HCT116 (cell line): Measurements from ENCODE around the gene NFS1. TPM values are rescaled to one million over a fixed set of nuclear protein-coding genes. Genes with fewer than 3 reads are reported as not detected.

Source experiments
- ATAC-seq: fragments of 200-7000 bp; cut with Tn5 transposase; 2 replicates; pipeline ENCODE4 v1.9.1; 2020; ENCODE audit warnings: mild to moderate bottlenecking, moderate library complexity
- BruUV-seq: library from RNA; stranded (reverse); fragments of 400-500 nt; replicated peaks from 2 replicates; lab custom pipeline; 2021; lab: Mats Ljungman, UMichigan
- CTCF ChIA-PET: fragments of 300-600 bp; sonication (Branson Sonifier 250); formaldehyde crosslinking; loops from one replicate; lab custom pipeline; 2021; ENCODE audit warnings: antibody characterized with exemption; lab: Charles Lee
- POLR2A ChIA-PET: fragments of 300-600, 350-600 bp; sonication (Branson Sonifier 250); formaldehyde crosslinking; loops from one replicate; lab custom pipeline; 2021; ENCODE audit warnings: antibody characterized with exemption; lab: Charles Lee
- RAD21 ChIA-PET, 2 experiments: fragments of 300-600 bp; sonication (Branson Sonifier 250); formaldehyde crosslinking; loops; one replicate each; lab custom pipeline; 2023; ENCODE audit warnings: low total read pairs in 2 of 2; ENCODE audit not compliant: uncharacterized antibody in 2 of 2, unreplicated experiment in 2 of 2, low non-redundant PET in 1 of 2; lab: Charles Lee
- DNase-seq: peaks from one replicate; pipeline ENCODE4 v3.0.0-alpha.2; 2010; ENCODE audit warnings: low read depth, low spot score
- H2AFZ ChIP-seq: fragments of 200-600 bp; shearing (Covaris generic), sonication (generic); 2 replicates; pipeline ENCODE4 v1.6.1; 2017; ENCODE audit warnings: low read depth, mixed run types, mixed read lengths, antibody characterized with exemption, low read length; ENCODE audit not compliant: poor library complexity, severe bottlenecking
- H3K27ac ChIP-seq: 2 replicates; pipeline ENCODE4 v1.5.1; 2012; ENCODE audit warnings: low read depth, low read length
- H3K27me3 ChIP-seq: fragments of 200-600 bp; sonication (generic); 2 replicates; pipeline ENCODE4 v1.6.1; 2016; ENCODE audit warnings: mixed run types, low read length, mixed read lengths; ENCODE audit not compliant: insufficient read depth
- H3K36me3 ChIP-seq, 2 experiments: fragments of 200-500 bp in 1 of 2; fragments of 200-600 bp in 1 of 2; sonication (Bioruptor generic) in 1 of 2; sonication (generic) in 1 of 2; 2 replicates each; pipeline versions ENCODE4 v1.5.1 to v1.6.1; 2014 to 2016; ENCODE audit warnings: low read length in 2 of 2, inconsistent platforms in 1 of 2, mixed read lengths in 1 of 2, mixed run types in 1 of 2; ENCODE audit not compliant: insufficient read depth in 2 of 2, control insufficient read depth in 1 of 2
- H3K4me1 ChIP-seq, 2 experiments: fragments of 200-600 bp in 1 of 2; sonication (generic) in 1 of 2; 2 replicates each; pipeline versions ENCODE4 v1.5.1 to v1.6.1; 2012 to 2017; ENCODE audit warnings: low read length in 2 of 2, inconsistent platforms in 1 of 2, mild to moderate bottlenecking in 1 of 2, mixed read lengths in 1 of 2, mixed run types in 1 of 2, moderate library complexity in 1 of 2; ENCODE audit not compliant: insufficient read depth in 2 of 2, control insufficient read depth in 1 of 2
- H3K4me2 ChIP-seq: fragments of 200-600 bp; sonication (generic); 2 replicates; pipeline ENCODE4 v1.6.1; 2017; ENCODE audit warnings: mixed run types, low read length, mixed read lengths
- H3K4me3 ChIP-seq, 2 experiments: fragments of 200-600 bp in 1 of 2; sonication (generic) in 1 of 2; replicated peaks in 1 of 2; 2 replicates each; pipeline ENCODE4 v1.5.1; 2011 to 2016; ENCODE audit warnings: low read length in 2 of 2, control low read depth in 1 of 2, low read depth in 1 of 2, mild to moderate bottlenecking in 1 of 2, mixed read lengths in 1 of 2, mixed run types in 1 of 2
- H3K79me2 ChIP-seq: fragments of 200-600 bp; sonication (generic); 2 replicates; pipeline ENCODE4 v1.6.1; 2017; ENCODE audit warnings: mild to moderate bottlenecking, mixed run types, low read length, moderate library complexity, mixed read lengths; ENCODE audit not compliant: insufficient read depth
- H3K9ac ChIP-seq: fragments of 200-600 bp; sonication (generic); 2 replicates; pipeline ENCODE4 v1.6.1; 2016; ENCODE audit warnings: low read length, mixed read lengths
- H3K9me2 ChIP-seq: fragments of 200-600 bp; sonication (generic), shearing (Covaris generic); 2 replicates; pipeline ENCODE4 v1.6.1; 2017; ENCODE audit warnings: mixed run types, mild to moderate bottlenecking, moderate library complexity; ENCODE audit not compliant: insufficient read depth
- H3K9me3 ChIP-seq, 2 experiments: fragments of 200-500 bp in 1 of 2; fragments of 200-600 bp in 1 of 2; sonication (Bioruptor generic) in 1 of 2; sonication (generic) in 1 of 2; 2 replicates each; pipeline ENCODE4 v1.6.1; 2014 to 2017; ENCODE audit warnings: low read length in 2 of 2, mixed read lengths in 2 of 2, inconsistent platforms in 1 of 2, low read depth in 1 of 2, mild to moderate bottlenecking in 1 of 2, mixed run types in 1 of 2, moderate library complexity in 1 of 2; ENCODE audit not compliant: control insufficient read depth in 1 of 2, insufficient read depth in 1 of 2
- H4K20me1 ChIP-seq: fragments of 200-600 bp; sonication (generic), shearing (Covaris generic); 2 replicates; pipeline ENCODE4 v1.6.1; 2017; ENCODE audit warnings: mixed run types, mild to moderate bottlenecking, moderate library complexity; ENCODE audit not compliant: insufficient read depth
- CBX3 ChIP-seq: IDR thresholded peaks from 2 replicates; pipeline ENCODE4 v1.6.1; 2012; ENCODE audit warnings: low read depth
- CEBPB ChIP-seq: IDR thresholded peaks from 2 replicates; pipeline ENCODE4 v1.6.1; 2012; ENCODE audit warnings: low read depth
- ELF1 ChIP-seq: IDR thresholded peaks from 2 replicates; pipeline ENCODE4 v1.6.1; 2012; ENCODE audit warnings: low read depth, borderline replicate concordance
- EZH2 ChIP-seq: fragments of 200-600 bp; sonication (generic); IDR thresholded peaks from 2 replicates; pipeline ENCODE4 v1.6.1; 2017; ENCODE audit warnings: antibody characterized with exemption, mixed run types
- EZH2phosphoT487 ChIP-seq: fragments of 200-600 bp; IDR thresholded peaks from 2 replicates; pipeline ENCODE4 v1.6.1; 2018; ENCODE audit warnings: antibody characterized with exemption, borderline replicate concordance
- FOSL1 ChIP-seq: IDR thresholded peaks from 2 replicates; pipeline ENCODE4 v1.6.1; 2012; ENCODE audit warnings: low read depth
- JUND ChIP-seq: IDR thresholded peaks from 2 replicates; pipeline ENCODE4 v1.6.1; 2012
- POLR2AphosphoS5 ChIP-seq: IDR thresholded peaks from 2 replicates; pipeline ENCODE4 v1.6.1; 2011; ENCODE audit warnings: mild to moderate bottlenecking, low read depth, low read length, moderate library complexity
- RAD21 ChIP-seq: IDR thresholded peaks from 2 replicates; pipeline ENCODE4 v1.6.1; 2012; ENCODE audit warnings: low read depth, mild to moderate bottlenecking
- SIN3A ChIP-seq: IDR thresholded peaks from 2 replicates; pipeline ENCODE4 v1.6.1; 2012; ENCODE audit warnings: low read depth
- SRF ChIP-seq: IDR thresholded peaks from 2 replicates; pipeline ENCODE4 v1.6.1; 2012; ENCODE audit warnings: low read depth
- TCF7L2 ChIP-seq: IDR thresholded peaks from 2 replicates; pipeline ENCODE4 v1.7.0; 2011; ENCODE audit warnings: borderline replicate concordance, inconsistent platforms; ENCODE audit not compliant: insufficient read depth, insufficient read length; ENCODE audit errors: extremely low read depth
- YY1 ChIP-seq: IDR thresholded peaks from 2 replicates; pipeline ENCODE4 v1.6.1; 2011; ENCODE audit warnings: low read length, low read depth, moderate library complexity, mild to moderate bottlenecking; ENCODE audit not compliant: insufficient replicate concordance; ENCODE audit errors: extremely low read depth
- intact Hi-C: fragments of 100-400 bp; cut with micrococcal nuclease; formaldehyde crosslinking; loops from 2 replicates; pipeline ENCODE4 v1.10.0; 2022
- total RNA-seq: library from RNA; stranded (reverse); gene quantifications from one replicate; pipeline ENCODE4 v1.2.1, GENCODE V29; 2021; ENCODE audit not compliant: unreplicated experiment
- TF ChIP-seq, protein P1 (sequence below): IDR thresholded peaks from 2 replicates; pipeline ENCODE4 v1.6.1; 2011; ENCODE audit warnings: mild to moderate bottlenecking, low read length, moderate library complexity; ENCODE audit not compliant: insufficient replicate concordance; ENCODE audit errors: extremely low read depth
- TF ChIP-seq, protein P2 (sequence below): IDR thresholded peaks from 2 replicates; pipeline ENCODE4 v1.6.1; 2012; ENCODE audit warnings: low read depth
- TF ChIP-seq, protein P3 (sequence below), 3 experiments: fragments of 200-600 bp in 1 of 3; sonication (generic) in 1 of 3; IDR thresholded peaks in 2 of 3; conservative IDR thresholded peaks in 1 of 3; 2 replicates each; pipeline ENCODE4 v1.5.1; 2012 to 2017; ENCODE audit warnings: low read depth in 2 of 3, low read length in 2 of 3, antibody characterized with exemption in 1 of 3, borderline replicate concordance in 1 of 3, control low read depth in 1 of 3, mild to moderate bottlenecking in 1 of 3, mixed read lengths in 1 of 3, mixed run types in 1 of 3, moderate library complexity in 1 of 3; ENCODE audit not compliant: insufficient read depth in 1 of 3
- TF ChIP-seq, protein P4 (sequence below): IDR thresholded peaks from 2 replicates; pipeline ENCODE4 v1.6.1; 2012

The NFS1 gene
- total RNA-seq, 1 experiment from 2014 or later: 33.9 TPM

GRCh38 chr20:35653893-35654292, 45.3 kb downstream of the NFS1 start:
- H4K20me1 ChIP-seq: peaks cover 74% of the 10 kb centered on the region
- H3K9ac ChIP-seq: no peak overlapping the region
- ATAC-seq: no peak
- CTCF ChIA-PET: no interaction called here
- TSS peak; percentile 4 for BruUV-seq
- no peak overlapping the region for H3K4me3 ChIP-seq
- H3K27ac ChIP-seq: no peak overlapping the region
- RAD21 ChIA-PET: no interaction called here
- POLR2A ChIA-PET: no interaction called here
- peaks cover 100% of the 10 kb centered on the region for H3K79me2 ChIP-seq
- H2AFZ ChIP-seq: no peak overlapping the region
- intact Hi-C loops: no loop called here
- no peaks in the 10 kb centered on the region for H3K4me1 ChIP-seq
- DNase-seq: no peak
- peaks cover 14 to 56% of the 10 kb centered on the region in 2 experiments for H3K36me3 ChIP-seq
- no peak overlapping the region for H3K4me2 ChIP-seq
- no peaks in the 10 kb centered on the region for H3K9me3 ChIP-seq
- no peaks in the 10 kb centered on the region for H3K27me3 ChIP-seq
- TF ChIP-seq ELF1 (no peak), EZH2 (no peak), SIN3A (no peak), YY1 (no peak), JUND (no peak), TCF7L2 (no peak), EZH2phosphoT487 (no peak), CEBPB (no peak), FOSL1 (no peak), SRF (no peak), RAD21 (no peak), CBX3 (no peak), POLR2AphosphoS5 (no peak)
- TF ChIP-seq, protein P1, sequence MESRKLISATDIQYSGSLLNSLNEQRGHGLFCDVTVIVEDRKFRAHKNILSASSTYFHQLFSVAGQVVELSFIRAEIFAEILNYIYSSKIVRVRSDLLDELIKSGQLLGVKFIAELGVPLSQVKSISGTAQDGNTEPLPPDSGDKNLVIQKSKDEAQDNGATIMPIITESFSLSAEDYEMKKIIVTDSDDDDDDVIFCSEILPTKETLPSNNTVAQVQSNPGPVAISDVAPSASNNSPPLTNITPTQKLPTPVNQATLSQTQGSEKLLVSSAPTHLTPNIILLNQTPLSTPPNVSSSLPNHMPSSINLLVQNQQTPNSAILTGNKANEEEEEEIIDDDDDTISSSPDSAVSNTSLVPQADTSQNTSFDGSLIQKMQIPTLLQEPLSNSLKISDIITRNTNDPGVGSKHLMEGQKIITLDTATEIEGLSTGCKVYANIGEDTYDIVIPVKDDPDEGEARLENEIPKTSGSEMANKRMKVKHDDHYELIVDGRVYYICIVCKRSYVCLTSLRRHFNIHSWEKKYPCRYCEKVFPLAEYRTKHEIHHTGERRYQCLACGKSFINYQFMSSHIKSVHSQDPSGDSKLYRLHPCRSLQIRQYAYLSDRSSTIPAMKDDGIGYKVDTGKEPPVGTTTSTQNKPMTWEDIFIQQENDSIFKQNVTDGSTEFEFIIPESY: no peak
- TF ChIP-seq, protein P2, sequence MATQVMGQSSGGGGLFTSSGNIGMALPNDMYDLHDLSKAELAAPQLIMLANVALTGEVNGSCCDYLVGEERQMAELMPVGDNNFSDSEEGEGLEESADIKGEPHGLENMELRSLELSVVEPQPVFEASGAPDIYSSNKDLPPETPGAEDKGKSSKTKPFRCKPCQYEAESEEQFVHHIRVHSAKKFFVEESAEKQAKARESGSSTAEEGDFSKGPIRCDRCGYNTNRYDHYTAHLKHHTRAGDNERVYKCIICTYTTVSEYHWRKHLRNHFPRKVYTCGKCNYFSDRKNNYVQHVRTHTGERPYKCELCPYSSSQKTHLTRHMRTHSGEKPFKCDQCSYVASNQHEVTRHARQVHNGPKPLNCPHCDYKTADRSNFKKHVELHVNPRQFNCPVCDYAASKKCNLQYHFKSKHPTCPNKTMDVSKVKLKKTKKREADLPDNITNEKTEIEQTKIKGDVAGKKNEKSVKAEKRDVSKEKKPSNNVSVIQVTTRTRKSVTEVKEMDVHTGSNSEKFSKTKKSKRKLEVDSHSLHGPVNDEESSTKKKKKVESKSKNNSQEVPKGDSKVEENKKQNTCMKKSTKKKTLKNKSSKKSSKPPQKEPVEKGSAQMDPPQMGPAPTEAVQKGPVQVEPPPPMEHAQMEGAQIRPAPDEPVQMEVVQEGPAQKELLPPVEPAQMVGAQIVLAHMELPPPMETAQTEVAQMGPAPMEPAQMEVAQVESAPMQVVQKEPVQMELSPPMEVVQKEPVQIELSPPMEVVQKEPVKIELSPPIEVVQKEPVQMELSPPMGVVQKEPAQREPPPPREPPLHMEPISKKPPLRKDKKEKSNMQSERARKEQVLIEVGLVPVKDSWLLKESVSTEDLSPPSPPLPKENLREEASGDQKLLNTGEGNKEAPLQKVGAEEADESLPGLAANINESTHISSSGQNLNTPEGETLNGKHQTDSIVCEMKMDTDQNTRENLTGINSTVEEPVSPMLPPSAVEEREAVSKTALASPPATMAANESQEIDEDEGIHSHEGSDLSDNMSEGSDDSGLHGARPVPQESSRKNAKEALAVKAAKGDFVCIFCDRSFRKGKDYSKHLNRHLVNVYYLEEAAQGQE: no peak
- TF ChIP-seq, protein P3, sequence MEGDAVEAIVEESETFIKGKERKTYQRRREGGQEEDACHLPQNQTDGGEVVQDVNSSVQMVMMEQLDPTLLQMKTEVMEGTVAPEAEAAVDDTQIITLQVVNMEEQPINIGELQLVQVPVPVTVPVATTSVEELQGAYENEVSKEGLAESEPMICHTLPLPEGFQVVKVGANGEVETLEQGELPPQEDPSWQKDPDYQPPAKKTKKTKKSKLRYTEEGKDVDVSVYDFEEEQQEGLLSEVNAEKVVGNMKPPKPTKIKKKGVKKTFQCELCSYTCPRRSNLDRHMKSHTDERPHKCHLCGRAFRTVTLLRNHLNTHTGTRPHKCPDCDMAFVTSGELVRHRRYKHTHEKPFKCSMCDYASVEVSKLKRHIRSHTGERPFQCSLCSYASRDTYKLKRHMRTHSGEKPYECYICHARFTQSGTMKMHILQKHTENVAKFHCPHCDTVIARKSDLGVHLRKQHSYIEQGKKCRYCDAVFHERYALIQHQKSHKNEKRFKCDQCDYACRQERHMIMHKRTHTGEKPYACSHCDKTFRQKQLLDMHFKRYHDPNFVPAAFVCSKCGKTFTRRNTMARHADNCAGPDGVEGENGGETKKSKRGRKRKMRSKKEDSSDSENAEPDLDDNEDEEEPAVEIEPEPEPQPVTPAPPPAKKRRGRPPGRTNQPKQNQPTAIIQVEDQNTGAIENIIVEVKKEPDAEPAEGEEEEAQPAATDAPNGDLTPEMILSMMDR (IDR thresholded peaks at IDR 0.05 in 2 of 3, conservative IDR thresholded peaks at IDR 0.05 in 1 of 3; ENCODE audit: borderline replicate concordance in 1 of 3, insufficient read depth in 1 of 3, low read depth in 2 of 3, low read length in 2 of 3): no peak
- TF ChIP-seq, protein P4, sequence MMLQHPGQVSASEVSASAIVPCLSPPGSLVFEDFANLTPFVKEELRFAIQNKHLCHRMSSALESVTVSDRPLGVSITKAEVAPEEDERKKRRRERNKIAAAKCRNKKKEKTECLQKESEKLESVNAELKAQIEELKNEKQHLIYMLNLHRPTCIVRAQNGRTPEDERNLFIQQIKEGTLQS: no peak
- H3K9me2 ChIP-seq: no peaks in the 10 kb centered on the region
